SH-SY5Y (cell line): ENCODE results near the gene GAGE1.
"Not testable (repeated sequence)": the region's sequence is repeated elsewhere in the genome, so short reads cannot be mapped to it uniquely, and the experiment has no call there.

ENCODE experiments used
- GATA2 ChIP-seq: IDR thresholded peaks from 2 replicates; pipeline ENCODE4 v1.6.1; 2011; ENCODE audit warnings: mild to moderate bottlenecking, low read depth, low read length
- GATA3 ChIP-seq: IDR thresholded peaks from 2 replicates; pipeline ENCODE4 v1.6.1; 2011; ENCODE audit warnings: low read depth, mild to moderate bottlenecking, low read length, moderate library complexity

- not testable (repeated sequence) for TF ChIP-seq GATA2, GATA3
Measured at GRCh38 chrX:49560542-49560941, 38.3 kb upstream of the GAGE1 start, which contains the start of gene GAGE12F.
